ENCODE results near the gene DMAC1. TPM values are rescaled to one million over a fixed set of nuclear protein-coding genes. Genes with fewer than 3 reads are reported as not detected.

DMAC1 gene
- total RNA-seq, 6 experiments from 2014 or later = 10.4 to 28.5 (median 23.1) TPM

DNA sequence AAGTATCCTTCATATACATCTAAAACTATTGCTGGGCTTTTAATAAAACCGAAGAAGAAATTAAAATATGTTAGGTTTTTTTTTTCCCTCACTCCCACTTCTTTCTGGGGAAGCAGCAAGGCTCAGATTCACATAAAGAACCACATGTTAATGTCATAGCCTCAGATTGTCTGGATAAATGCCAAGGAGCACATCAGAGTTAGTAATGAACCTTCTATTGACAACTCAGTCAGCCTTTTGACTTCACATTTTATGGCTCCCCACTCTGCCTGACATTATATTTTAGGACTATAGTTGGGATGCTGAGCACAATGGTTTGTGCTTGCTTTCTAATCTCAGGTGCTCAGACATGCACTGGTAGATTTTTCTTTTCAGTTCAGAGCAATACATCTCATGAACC lies 21.8 kb downstream of the DMAC1 start:
- Histone ChIP-seq H3K27ac (no peak overlapping the region), H3K9me3 (no peaks in the 10 kb centered on the region), H3K4me1 (no peaks in the 10 kb centered on the region), H3K4me3 (no peak overlapping the region), H3K27me3 (no peaks in the 10 kb centered on the region), H3K36me3 (no peaks in the 10 kb centered on the region)
- no peak for ATAC-seq
- intact Hi-C loops (cut with DNase I) = no loop called here
- 32% methylated on average over 1 of the region's 1 CpG for WGBS (ENCODE audit: insufficient coverage, low coverage, low lambda C conversion rate, missing lambda C conversion rate)
- no peak for TF ChIP-seq CTCF (IDR thresholded peaks at IDR 0.05)
- TF ChIP-seq POLR2A (IDR thresholded peaks at IDR 0.05) = no peak
- DNase-seq = no peak

DNA sequence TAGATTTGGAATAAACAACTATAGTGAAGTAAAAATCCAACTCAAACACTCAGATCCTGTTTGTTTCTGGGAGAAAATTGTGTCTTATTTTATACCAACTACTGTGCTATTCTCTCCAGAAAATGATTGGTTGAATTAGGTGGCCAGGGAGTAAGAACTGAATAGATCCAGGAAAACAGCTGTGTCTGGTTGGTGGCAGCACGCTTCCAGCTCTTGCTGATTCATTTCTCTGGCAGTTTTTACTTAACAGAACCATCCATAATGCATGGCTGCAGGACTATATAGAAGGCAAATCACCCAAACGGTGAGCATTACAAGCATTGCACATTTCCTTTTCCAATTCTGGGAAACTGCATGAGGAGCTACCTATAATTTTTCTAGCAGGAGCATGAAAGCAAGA lies 29.5 kb downstream of the DMAC1 start:
- WGBS (ENCODE audit: insufficient coverage, low coverage, low lambda C conversion rate, missing lambda C conversion rate) = 43% methylated on average over 2 of the region's 2 CpGs

DNA sequence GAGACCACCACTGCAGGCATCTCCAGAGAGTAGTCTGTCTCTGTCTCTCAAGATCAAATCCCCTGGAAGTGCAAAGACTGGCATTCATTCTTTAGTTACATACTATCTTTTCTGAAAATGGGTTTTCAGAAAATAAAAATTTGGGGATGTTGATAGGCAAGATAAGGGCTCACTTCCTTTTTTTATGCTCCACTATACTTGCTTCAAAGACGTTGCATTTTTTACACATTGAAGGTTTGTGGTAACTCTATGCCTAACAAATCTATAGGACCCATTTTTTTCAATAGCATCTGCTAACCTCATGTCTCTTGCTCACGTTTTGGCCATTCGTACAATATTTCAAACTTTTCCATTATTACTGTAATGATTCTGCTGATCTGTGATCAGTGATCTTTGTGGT lies 37.0 kb downstream of the DMAC1 start:
- intact Hi-C loops (cut with DNase I) = no loop called here
- H3K9me3 ChIP-seq = no peaks in the 10 kb centered on the region
- TF ChIP-seq CTCF (IDR thresholded peaks at IDR 0.05) (no peak), POLR2A (IDR thresholded peaks at IDR 0.05) (no peak)
- no peaks in the 10 kb centered on the region for H3K27me3 ChIP-seq
- no peaks in the 10 kb centered on the region for H3K4me1 ChIP-seq
- H3K36me3 ChIP-seq = no peaks in the 10 kb centered on the region
- 27% methylated on average over 3 of the region's 3 CpGs for WGBS (ENCODE audit: insufficient coverage, low coverage, low lambda C conversion rate, missing lambda C conversion rate)
- no peak overlapping the region for H3K27ac ChIP-seq
- no peak for DNase-seq
- H3K4me3 ChIP-seq = no peak overlapping the region
- no peak for ATAC-seq

More for the DNA sequence above, 29.5 kb downstream of the DMAC1 start:
- ATAC-seq (no peak), DNase-seq (no peak)
- no peak overlapping the region for H3K27ac ChIP-seq
- TF ChIP-seq CTCF (IDR thresholded peaks at IDR 0.05) (no peak), POLR2A (IDR thresholded peaks at IDR 0.05) (no peak)
- H3K4me3 ChIP-seq = no peak overlapping the region
- H3K27me3 ChIP-seq = no peaks in the 10 kb centered on the region
- no peaks in the 10 kb centered on the region for H3K4me1 ChIP-seq
- no peaks in the 10 kb centered on the region for H3K9me3 ChIP-seq
- intact Hi-C loops (cut with DNase I) = no loop called here
- no peaks in the 10 kb centered on the region for H3K36me3 ChIP-seq

GRCh38 chr9:7760014-7760415 lies 39.6 kb downstream of the DMAC1 start:
- Histone ChIP-seq H3K4me3 (no peak overlapping the region), H3K27me3 (no peaks in the 10 kb centered on the region), H3K4me1 (no peaks in the 10 kb centered on the region), H3K27ac (no peak overlapping the region), H3K9me3 (no peaks in the 10 kb centered on the region), H3K36me3 (no peaks in the 10 kb centered on the region)
- intact Hi-C loops (cut with DNase I) = no loop called here
- no peak for TF ChIP-seq CTCF (IDR thresholded peaks at IDR 0.05)
- no peak for TF ChIP-seq POLR2A (IDR thresholded peaks at IDR 0.05)
- DNase-seq (no peak), ATAC-seq (no peak)
- no CpG with 5 or more reads among the region's 1 CpG for WGBS (ENCODE audit: insufficient coverage, low coverage, low lambda C conversion rate, missing lambda C conversion rate)

- Histone ChIP-seq H3K4me3 (no peak overlapping the region), H3K36me3 (no peaks in the 10 kb centered on the region), H3K27ac (no peak overlapping the region), H3K27me3 (no peaks in the 10 kb centered on the region), H3K9me3 (no peaks in the 10 kb centered on the region), H3K4me1 (no peaks in the 10 kb centered on the region)
- TF ChIP-seq CTCF (IDR thresholded peaks at IDR 0.05) (no peak), POLR2A (IDR thresholded peaks at IDR 0.05) (no peak)
- ATAC-seq = no peak
- DNase-seq = no peak
- intact Hi-C loops (cut with DNase I) = no loop called here
Observed at GRCh38 chr9:7756088-7756487, 43.5 kb downstream of the DMAC1 start.

All from right lobe of liver (tissue), 6 donors.